Ovary (tissue), 3 donors: ENCODE measurements around the gene GRID1.

Experiments
- CTCF ChIP-seq, 3 donors: fragments of 450-650 bp in 2 of 3; fragments of 200-600 bp in 1 of 3; IDR thresholded peaks; one replicate each; pipeline versions ENCODE4 v1.5.1 to v1.8.0; 2016 to 2022; ENCODE audit warnings: antibody characterized with exemption in 3 of 3, mild to moderate bottlenecking in 1 of 3
- EP300 ChIP-seq: sonication (generic); formaldehyde crosslinking; IDR thresholded peaks from one replicate; pipeline ENCODE4 v1.6.1; 2017; ENCODE audit warnings: antibody characterized with exemption
- POLR2A ChIP-seq: fragments of 450-650 bp; IDR thresholded peaks from one replicate; pipeline ENCODE4 v1.6.1; 2017; ENCODE audit warnings: antibody characterized with exemption, mild to moderate bottlenecking, moderate library complexity
- donor health status: DM: no; HTN: no; CAD: no.

- no peak for TF ChIP-seq POLR2A
- TF ChIP-seq CTCF (IDR thresholded peaks at IDR 0.05), result no peak
- no peak for TF ChIP-seq EP300
Observed at GRCh38 chr10:86344714-86345161, 21.9 kb downstream of the GRID1 start.
